ENCODE measurements around the gene EIF2S2. TPM values are rescaled to one million over a fixed set of nuclear protein-coding genes. Genes with fewer than 3 reads are reported as not detected.

EIF2S2 gene
- total and polyA plus RNA-seq, 2 experiments from 2014 or later = 40.9 to 75.8 TPM

GRCh38 chr20:34061695-34062094, 50.3 kb downstream of the EIF2S2 start:
- TF ChIP-seq EZH2phosphoT487 (IDR thresholded peaks at IDR 0.05; ENCODE audit: low read depth, severe bottlenecking, unreplicated experiment) (no peak), EZH2 (IDR thresholded peaks at IDR 0.05; ENCODE audit: borderline replicate concordance) (no peak)
- TF ChIP-seq, protein P1, sequence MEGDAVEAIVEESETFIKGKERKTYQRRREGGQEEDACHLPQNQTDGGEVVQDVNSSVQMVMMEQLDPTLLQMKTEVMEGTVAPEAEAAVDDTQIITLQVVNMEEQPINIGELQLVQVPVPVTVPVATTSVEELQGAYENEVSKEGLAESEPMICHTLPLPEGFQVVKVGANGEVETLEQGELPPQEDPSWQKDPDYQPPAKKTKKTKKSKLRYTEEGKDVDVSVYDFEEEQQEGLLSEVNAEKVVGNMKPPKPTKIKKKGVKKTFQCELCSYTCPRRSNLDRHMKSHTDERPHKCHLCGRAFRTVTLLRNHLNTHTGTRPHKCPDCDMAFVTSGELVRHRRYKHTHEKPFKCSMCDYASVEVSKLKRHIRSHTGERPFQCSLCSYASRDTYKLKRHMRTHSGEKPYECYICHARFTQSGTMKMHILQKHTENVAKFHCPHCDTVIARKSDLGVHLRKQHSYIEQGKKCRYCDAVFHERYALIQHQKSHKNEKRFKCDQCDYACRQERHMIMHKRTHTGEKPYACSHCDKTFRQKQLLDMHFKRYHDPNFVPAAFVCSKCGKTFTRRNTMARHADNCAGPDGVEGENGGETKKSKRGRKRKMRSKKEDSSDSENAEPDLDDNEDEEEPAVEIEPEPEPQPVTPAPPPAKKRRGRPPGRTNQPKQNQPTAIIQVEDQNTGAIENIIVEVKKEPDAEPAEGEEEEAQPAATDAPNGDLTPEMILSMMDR (IDR thresholded peaks at IDR 0.05; ENCODE audit: poor library complexity) = no peak
- no peaks in the 10 kb centered on the region for H3K9me3 ChIP-seq (ENCODE audit: low read depth)
- H2AFZ ChIP-seq = no peak overlapping the region
- DNase-seq (ENCODE audit: low spot score) = no peak
- H3K36me3 ChIP-seq (replicated peaks; ENCODE audit: insufficient read depth, low read depth) = no peaks in the 10 kb centered on the region
- no peak overlapping the region for H3K4me2 ChIP-seq
- no peaks in the 10 kb centered on the region for H3K9me2 ChIP-seq (replicated peaks; ENCODE audit: insufficient read depth)
- peaks cover 89% of the 10 kb centered on the region for H4K20me1 ChIP-seq (ENCODE audit: insufficient read depth, poor library complexity, severe bottlenecking)
- no peak overlapping the region for H3K27ac ChIP-seq
- no peak overlapping the region for H3K4me3 ChIP-seq
- H3K4me1 ChIP-seq (ENCODE audit: insufficient read depth) = peaks cover 5% of the 10 kb centered on the region
- no peaks in the 10 kb centered on the region for H3K27me3 ChIP-seq
- peaks cover 87% of the 10 kb centered on the region for H3K79me2 ChIP-seq

- peaks cover 94% of the 10 kb centered on the region for H3K79me2 ChIP-seq
- H3K27ac ChIP-seq = no peak overlapping the region
- no peaks in the 10 kb centered on the region for H3K9me2 ChIP-seq (replicated peaks; ENCODE audit: insufficient read depth)
- no peak overlapping the region for H3K4me3 ChIP-seq
- peaks cover 92% of the 10 kb centered on the region for H4K20me1 ChIP-seq (ENCODE audit: insufficient read depth, poor library complexity, severe bottlenecking)
- H3K27me3 ChIP-seq = no peaks in the 10 kb centered on the region
- no peaks in the 10 kb centered on the region for H3K9me3 ChIP-seq (ENCODE audit: low read depth)
- H3K36me3 ChIP-seq (replicated peaks; ENCODE audit: insufficient read depth, low read depth) = no peaks in the 10 kb centered on the region
- no peak overlapping the region for H3K4me2 ChIP-seq
- TF ChIP-seq, protein P1 (IDR thresholded peaks at IDR 0.05; ENCODE audit: poor library complexity) = no peak
- no peak for TF ChIP-seq EZH2phosphoT487 (IDR thresholded peaks at IDR 0.05; ENCODE audit: low read depth, severe bottlenecking, unreplicated experiment)
- TF ChIP-seq EZH2 (IDR thresholded peaks at IDR 0.05; ENCODE audit: borderline replicate concordance) = no peak
- no peak for DNase-seq (ENCODE audit: low spot score)
- peaks cover 2% of the 10 kb centered on the region for H3K4me1 ChIP-seq (ENCODE audit: insufficient read depth)
- no peak overlapping the region for H2AFZ ChIP-seq
- WGBS (ENCODE audit: low lambda C conversion rate, missing lambda C conversion rate) = 65% methylated on average over 1 of the region's 1 CpG
These were observed 51.1 kb downstream of the EIF2S2 start for GRCh38 chr20:34060970-34061369.

DNA sequence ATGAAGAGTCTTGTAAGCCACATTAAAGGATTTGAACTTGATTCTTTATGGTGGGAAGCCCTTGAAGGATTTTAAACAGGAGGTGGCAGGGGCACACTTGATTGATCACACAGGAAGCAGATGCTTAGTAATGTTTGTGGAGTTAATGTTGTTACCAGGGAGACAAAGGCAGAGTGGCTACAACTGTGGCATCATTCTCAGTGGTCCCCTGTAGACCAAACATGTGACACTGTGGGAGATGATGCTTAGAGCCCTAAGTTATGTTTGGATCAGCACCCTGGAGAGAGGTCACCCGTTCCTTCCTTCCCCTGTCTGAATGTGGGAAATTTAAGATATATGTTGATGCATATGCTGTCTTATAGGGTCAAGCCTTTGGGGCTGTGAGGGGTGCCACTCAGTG, 53.2 kb downstream of the EIF2S2 start:
- peaks cover 96% of the 10 kb centered on the region for H3K79me2 ChIP-seq
- peaks cover 96% of the 10 kb centered on the region for H4K20me1 ChIP-seq (ENCODE audit: insufficient read depth, poor library complexity, severe bottlenecking)

More for the DNA sequence above, 53.2 kb downstream of the EIF2S2 start:
- WGBS (ENCODE audit: low lambda C conversion rate, missing lambda C conversion rate) = 43% methylated on average over 1 of the region's 1 CpG
- H3K4me2 ChIP-seq = no peak overlapping the region
- no peak overlapping the region for H3K4me3 ChIP-seq
- no peak for TF ChIP-seq EZH2phosphoT487 (IDR thresholded peaks at IDR 0.05; ENCODE audit: low read depth, severe bottlenecking, unreplicated experiment)
- TF ChIP-seq, protein P1 (IDR thresholded peaks at IDR 0.05; ENCODE audit: poor library complexity) = no peak
- TF ChIP-seq EZH2 (IDR thresholded peaks at IDR 0.05; ENCODE audit: borderline replicate concordance) = no peak
- H3K27ac ChIP-seq = no peak overlapping the region
- no peaks in the 10 kb centered on the region for H3K36me3 ChIP-seq (replicated peaks; ENCODE audit: insufficient read depth, low read depth)
- H3K9me2 ChIP-seq (replicated peaks; ENCODE audit: insufficient read depth) = no peaks in the 10 kb centered on the region
- no peaks in the 10 kb centered on the region for H3K9me3 ChIP-seq (ENCODE audit: low read depth)
- no peaks in the 10 kb centered on the region for H3K4me1 ChIP-seq (ENCODE audit: insufficient read depth)
- DNase-seq (ENCODE audit: low spot score) = no peak
- H2AFZ ChIP-seq = no peak overlapping the region
- no peaks in the 10 kb centered on the region for H3K27me3 ChIP-seq
